GM18508 (cell line): Measurements from ENCODE around the gene PRKACG.
A peak's percentile ranks its signal among the peaks of the same experiment; 100 is the strongest.
"Not testable (repeated sequence)": the region's sequence is repeated elsewhere in the genome, so short reads cannot be mapped to it uniquely, and the experiment has no call there.

Experiments used
- ATAC-seq: cut with Tn5 transposase; IDR thresholded peaks from one replicate; pipeline ENCODE4 v1.9.1; 2021; ENCODE audit warnings: moderate number of reproducible peaks; ENCODE audit not compliant: insufficient read depth, unreplicated experiment

The PRKACG gene

GRCh38 chr9:69014013-69014412, at the start of gene PRKACG:
TSS of gene PRKACG (minus strand) at chr9:69014113. CDS start at chr9:69014092, 21 bp downstream.
- ATAC-seq = no peak

DNA sequence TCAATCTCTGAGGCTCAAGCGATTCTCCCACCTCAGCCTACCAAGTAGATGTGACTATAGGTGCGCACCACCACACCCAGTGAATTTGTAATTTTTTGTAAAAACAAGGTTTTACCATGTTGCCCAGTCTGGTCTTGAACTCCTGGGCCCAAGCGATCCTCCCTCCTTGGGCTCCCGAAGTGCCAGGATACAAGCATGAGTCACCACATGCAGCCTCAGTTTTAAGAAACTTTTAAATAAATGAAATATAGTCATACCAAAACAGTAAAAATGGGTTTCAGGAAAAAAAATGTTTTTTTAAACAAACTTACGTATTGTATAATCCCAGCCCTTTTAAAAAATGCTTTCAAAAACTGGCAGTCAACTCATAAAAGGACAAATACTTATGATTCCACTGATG, 48.3 kb upstream of the PRKACG start:
- ATAC-seq = no peak

GRCh38 chr9:69060766-69061165, 46.9 kb upstream of the PRKACG start:
- no peak for ATAC-seq

GRCh38 chr9:69058101-69058500, 44.2 kb upstream of the PRKACG start:
- no peak for ATAC-seq

DNA sequence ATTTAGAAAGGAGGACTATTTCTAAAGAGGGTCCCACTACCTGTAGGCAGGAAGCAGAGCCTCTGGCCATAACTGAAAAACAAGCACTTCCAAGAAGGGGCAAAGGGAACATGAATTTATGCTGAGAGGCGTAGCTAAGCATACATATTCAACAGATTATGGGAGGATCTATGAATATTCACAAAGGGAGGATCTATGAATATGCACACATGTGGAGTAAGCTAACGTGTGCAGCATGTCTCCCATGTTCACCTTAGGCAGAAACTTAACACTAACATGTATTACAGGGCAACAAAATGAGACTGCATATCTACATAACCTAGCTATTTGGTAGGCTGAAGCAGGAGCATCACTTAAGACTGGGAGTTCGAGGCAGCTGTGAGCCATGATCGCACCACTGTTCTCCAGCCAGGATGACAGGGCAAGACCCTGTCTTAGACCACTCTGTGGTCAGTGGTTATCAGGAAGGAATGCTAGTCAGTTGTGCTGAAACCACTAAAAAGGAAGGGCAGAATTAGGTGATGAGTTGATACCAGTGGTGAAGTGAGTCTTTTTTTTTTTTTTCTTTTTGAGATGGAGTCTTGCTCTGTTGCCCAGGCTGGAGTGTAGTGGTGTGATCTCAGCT, 42.4 kb upstream of the PRKACG start:
- no peak for ATAC-seq

DNA sequence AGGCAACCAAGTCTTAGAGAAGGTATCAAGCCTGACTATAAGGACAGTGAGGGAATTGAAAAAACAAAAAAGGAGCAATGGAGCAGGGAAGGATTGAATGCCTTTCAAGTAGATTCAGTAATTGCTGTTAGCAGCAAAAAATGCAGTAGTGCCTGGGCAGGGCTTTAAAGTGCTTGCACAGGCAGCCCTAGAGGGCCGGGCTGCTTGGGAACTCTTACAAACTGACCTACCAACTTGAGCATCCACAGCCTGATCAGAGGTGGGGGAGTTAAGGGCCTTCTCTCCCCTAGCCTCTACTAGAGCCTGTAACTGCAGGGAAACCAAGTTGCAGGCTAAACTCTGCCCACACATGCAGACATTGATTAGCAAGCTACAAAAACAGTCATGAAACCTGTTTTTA, 41.1 kb upstream of the PRKACG start:
- ATAC-seq = no peak

DNA sequence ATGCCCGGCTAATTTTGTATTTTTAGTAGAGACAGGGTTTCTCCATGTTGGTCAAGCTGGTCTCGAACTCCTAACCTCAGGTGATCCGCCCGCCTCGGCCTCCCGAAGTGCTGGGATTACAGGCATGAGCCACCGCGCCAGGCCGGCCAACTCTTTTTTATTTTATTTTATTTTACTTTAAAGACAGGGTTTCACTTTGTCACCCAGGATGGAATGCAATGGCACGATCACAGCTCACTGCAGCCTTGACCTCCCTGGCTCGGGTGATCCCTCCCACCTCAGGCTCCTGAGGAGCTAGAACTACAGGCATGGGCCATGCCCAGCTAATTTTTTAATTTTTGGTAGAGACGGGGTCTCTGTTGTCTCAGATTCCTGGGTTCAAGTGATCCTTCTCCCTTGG, 37.0 kb upstream of the PRKACG start:
- not testable (repeated sequence) for ATAC-seq

GRCh38 chr9:69049094-69049493, 35.2 kb upstream of the PRKACG start:
- no peak for ATAC-seq

DNA sequence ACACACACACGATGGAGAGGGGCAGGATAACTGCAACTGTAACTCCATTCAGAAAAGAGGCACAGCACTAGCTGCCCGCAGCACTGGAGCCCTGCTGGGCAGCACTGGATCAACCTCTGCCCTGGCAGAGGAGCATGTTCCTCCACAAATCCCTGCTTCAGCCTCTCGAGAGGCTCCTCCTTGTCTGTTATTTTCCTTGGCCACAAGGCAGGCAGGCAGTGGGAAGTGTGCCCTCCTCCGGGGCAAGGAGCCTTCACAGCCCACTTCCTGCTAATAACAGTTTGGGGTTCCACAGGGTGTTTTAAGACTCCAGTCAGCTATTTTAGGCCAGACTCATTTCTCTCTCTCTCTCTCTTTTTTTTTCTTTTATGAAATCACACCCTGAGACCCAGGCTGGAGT, 33.5 kb upstream of the PRKACG start:
- no peak for ATAC-seq

DNA sequence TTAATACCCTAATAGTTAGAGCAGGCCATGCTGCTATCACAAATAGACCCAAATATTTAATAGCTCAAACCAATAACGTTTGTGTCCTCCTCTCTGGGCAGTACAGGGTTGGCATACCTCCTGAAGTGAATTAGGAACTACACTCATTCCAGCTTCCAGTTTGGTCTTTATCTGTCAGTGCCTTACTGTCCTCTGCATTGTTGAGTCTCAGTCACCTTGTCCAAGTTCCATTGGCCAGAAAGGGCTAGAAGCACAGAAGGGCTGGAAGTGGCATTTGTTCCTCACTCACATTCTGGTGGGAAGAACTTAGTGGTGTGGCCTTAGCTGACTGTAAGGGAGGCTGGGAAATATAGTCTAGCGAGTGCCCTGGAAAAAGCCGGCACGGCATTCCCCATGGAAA, 32.8 kb upstream of the PRKACG start:
- no peak for ATAC-seq

DNA sequence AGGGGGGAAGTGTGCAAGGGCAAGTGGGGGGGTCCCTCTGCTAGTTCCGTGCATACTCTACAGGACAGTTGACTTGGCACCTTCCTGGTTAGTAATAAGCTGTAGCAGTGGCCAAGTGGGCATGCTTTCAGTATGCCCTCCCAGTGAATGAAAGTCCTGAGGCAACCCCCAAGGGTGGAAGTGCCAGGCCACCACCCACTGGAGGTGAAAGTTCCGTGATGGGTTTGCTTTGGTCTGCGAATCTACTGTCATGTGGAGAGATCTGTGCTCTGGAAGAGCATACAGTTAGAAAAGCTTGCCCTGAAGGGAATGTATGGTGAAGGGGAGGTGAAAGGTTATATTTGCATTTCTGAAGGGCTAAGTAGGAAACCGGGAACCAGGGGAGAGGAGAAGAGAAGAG, 31.9 kb upstream of the PRKACG start:
- no peak for ATAC-seq

- no peak for ATAC-seq
Observed at GRCh38 chr9:69044240-69045219, 30.6 kb upstream of the PRKACG start.

DNA sequence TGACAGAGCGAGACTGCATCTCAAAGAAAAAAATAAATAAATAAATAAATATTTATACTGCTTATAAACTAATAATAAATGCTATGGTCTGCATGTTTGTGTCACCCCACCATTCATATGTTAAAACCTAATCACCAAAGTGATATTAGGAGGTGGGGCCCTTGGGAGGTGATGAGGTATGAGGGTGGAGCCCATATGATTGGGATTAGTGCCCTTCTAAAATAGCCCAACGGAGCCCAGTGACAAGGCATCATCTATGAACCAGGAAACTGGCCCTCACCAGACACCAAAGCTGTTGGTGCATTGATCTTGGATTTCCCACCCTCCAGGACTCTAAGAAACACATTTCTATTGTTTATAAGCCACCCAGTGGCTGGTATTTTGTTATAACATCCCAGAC, 26.7 kb upstream of the PRKACG start:
- ATAC-seq = no peak

DNA sequence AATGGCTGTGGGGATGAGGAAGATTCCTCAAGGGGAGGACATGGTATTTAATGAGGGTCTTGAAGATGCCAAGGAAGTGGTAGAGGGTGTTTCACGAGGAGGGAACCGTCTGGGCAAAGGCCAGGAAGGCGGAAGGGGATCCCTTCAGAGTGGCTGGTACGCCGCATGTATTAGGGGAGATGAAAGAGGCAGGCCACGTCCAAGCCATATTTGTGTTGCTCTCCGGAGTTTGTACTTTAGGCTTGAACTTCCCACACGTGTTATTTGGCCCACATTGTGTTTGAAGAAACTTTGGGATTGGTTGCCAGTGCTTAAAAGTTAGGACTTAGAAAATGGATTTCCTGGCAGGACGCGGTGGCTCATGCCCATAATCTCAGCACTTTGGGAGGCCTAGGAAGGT, 22.9 kb upstream of the PRKACG start:
- ATAC-seq = no peak

DNA sequence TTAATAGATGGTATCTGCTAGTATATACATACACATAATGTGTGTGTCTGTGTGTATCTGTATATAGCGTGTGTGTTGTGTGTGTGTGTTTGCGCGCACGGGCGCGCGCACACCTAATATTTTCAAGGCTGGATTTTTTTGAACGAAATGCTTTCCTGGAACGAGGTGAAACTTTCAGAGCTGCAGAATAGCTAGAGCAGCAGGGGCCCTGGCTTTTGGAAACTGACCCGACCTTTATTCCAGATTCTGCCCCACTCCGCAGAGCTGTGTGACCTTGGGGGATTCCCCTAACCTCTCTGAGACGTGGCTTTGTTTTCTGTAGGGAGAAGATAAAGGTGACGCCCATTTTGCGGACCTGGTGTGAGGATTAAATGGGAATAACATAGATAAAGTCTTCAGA, 22.4 kb upstream of the PRKACG start:
- ATAC-seq = peak; percentile 22

GRCh38 chr9:69035438-69036308, 21.8 kb upstream of the PRKACG start, which contains the start of gene FXN:
TSS of gene FXN (plus strand) at chr9:69035752. CDS start at chr9:69035783, 31 bp downstream.
- peak; percentile 84 for ATAC-seq

- no peak for ATAC-seq
Observed at GRCh38 chr9:69034071-69034470, 20.2 kb upstream of the PRKACG start.

DNA sequence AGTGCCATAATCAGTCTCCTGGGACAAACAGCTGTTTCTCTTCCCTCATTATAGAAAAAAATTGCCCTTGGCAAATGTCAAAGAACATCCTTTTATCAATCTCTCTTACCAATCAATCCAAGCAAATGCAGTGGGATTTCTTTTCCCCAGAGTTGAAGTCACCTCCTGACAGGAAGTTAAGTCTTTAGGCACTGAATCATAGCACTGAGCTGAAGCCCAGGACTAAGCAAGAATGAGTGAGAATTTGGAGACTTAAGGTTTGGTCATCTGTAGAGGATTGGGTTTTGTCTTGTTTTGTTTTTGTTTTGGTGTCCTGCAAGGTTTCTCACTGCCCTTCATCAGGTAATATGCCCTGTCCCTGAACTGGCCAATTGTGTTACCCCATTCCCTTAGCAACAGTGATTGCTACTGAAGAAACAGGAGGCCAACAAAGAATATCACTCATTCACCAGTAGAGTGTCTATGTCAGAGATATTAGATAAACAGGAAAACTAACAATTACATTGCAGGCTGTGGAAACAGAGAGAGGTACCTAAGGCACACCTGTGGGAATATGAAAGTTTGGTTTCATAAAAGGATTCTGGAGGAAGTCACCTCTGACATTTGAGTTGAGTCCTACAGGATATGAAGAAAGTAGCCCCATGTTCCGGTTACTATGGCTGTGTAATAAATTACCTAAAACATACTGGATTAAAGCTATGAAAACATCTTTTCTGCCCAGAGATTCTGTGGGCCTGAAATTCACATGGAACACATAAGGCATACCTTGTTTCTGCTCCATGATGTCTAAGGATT, 17.1 kb upstream of the PRKACG start:
- no peak for ATAC-seq

- ATAC-seq = no peak
Observed at GRCh38 chr9:69029535-69029934, 15.6 kb upstream of the PRKACG start.

GRCh38 chr9:69028754-69029153, 14.8 kb upstream of the PRKACG start:
- no peak for ATAC-seq
